Kidney capillary endothelial cell (primary cell): ENCODE results near the gene TPSAB1.

Experiments
- DNase-seq: peaks from one replicate; pipeline ENCODE4 v3.0.0-alpha.2; 2018; ENCODE audit warnings: low spot score

TPSAB1 gene

GRCh38 chr16:1210461-1210860 lies 30.0 kb upstream of the TPSAB1 start:
- no peak for DNase-seq

GRCh38 chr16:1211451-1212268 lies 28.8 kb upstream of the TPSAB1 start:
- no peak for DNase-seq

DNA sequence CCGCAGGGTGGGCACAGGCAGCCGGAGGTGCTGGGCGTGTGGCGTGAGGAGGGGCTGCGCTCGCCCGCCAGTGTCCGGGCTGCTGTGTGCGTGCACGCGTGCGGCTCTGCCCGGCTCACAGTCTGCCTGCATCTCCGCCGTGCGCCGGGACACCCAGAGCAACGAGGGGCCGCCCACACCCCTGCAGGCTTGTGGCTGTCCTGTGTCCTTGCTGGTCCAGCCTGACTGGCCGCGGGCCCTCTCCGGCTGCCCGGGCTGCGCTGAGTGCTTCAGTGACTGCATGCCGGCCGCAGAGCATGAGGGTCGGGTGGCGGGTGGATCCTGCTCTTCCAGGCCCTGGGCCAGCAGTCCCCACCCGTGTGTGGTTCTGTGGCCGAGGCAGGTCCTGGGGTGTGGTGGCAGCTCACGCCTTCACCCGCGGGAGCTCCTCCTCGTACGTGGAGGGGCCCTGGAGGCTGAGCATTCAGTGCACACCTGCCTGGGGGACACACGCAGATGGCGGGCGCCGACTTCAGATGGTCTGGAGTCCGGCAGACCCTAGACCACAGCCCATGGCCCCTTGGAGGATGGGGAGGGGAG lies 27.8 kb upstream of the TPSAB1 start:
- no peak for DNase-seq

DNA sequence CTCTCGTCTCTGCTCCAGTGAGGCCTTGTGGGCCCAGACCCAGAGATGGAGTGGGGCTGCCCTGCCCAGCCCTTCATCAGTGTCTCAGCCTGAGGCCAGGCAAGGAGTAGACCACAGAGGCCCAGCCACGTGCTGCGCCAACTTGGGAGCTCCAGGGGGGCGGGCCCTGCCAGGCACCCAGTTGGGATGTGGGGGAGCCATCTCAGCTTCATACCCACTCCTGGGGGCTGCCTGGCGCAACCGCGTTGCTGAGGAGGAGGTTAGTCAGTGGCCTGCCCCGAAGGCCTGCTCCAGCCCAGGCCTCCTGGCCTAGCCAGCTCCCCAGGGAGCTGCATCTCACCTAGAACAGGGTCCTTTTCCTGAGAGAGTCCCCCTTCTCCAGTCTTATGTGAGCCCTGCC lies 27.3 kb upstream of the TPSAB1 start:
- DNase-seq, result no peak

- DNase-seq, result no peak
Observed at GRCh38 chr16:1213796-1214372, 26.6 kb upstream of the TPSAB1 start.

DNA sequence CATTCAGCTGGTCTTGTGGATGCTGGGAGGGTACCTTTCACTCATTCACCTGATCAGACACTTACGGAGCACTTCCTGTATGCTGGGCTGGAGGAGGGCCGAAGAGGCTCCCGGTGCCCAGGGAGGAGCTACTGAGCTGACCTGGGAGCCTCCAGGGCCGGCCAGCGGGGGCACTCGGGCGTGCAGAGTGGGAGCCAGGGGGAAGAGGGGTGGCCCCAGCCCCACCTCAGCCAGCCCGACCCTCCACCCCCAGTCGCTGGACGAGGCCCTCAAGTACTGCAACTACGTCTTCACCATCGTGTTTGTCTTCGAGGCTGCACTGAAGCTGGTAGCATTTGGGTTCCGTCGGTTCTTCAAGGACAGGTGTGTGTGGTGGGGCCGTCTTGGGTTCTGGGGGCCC lies 25.8 kb upstream of the TPSAB1 start:
- DNase-seq, result no peak

- no peak for DNase-seq
Observed at GRCh38 chr16:1215574-1216295, 24.8 kb upstream of the TPSAB1 start.

- no peak for DNase-seq
Observed at GRCh38 chr16:1216296-1216619, 24.2 kb upstream of the TPSAB1 start.

DNA sequence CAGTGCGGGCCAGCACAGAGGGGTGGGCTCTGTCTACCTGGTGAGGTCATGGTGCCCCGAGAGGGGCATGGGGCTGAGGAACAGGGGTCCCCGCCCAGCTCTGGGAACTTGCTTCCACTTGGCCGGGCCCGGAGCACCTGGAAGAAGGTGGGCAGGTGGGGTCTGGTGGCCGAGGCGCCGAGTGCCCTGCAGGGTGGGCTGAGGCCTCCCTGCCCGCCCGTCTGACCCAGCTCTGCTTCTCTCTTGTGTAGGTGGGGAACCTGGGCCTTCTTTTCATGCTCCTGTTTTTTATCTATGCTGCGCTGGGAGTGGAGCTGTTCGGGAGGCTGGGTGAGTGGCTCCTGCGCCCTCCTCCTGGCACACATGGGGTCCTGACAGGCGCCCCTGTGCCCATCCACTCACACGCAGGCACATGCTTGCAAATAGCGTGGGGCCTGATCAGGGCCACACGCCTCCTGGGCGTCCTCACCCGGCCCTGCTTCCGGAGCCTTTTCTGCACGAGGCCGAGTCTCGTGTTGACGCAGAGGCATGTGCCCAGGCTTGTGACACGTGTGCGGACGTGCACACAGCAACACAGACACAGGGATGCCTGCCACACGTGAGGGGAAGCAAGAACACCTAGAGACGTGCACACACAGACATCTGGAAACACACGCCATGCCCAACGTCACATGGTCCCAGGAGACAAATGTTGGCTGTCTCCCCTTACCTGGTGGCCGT lies 23.7 kb upstream of the TPSAB1 start:
- no peak for DNase-seq

DNA sequence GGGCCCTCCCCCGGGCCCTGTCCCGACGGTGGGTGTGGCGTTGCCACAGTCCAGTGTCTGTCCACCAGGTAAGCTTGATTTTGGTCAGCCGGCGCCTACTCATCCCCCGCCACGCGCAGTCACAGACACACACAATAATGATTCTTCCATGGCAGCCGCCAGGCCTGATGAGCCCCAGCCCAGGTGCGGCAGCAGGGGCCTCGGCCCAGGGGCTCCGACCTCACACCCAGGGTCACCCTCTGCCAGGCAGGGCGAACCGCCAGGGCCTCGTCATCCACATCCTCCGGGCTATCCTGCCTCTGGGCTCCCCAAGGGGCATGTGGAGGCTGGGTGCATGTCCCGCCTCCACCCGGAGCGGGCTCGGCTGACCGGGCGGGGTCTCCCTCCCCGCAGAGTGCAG lies 23.0 kb upstream of the TPSAB1 start:
- no peak for DNase-seq

- no peak for DNase-seq
Observed at GRCh38 chr16:1218061-1218929, 22.2 kb upstream of the TPSAB1 start.

- DNase-seq, result no peak
Observed at GRCh38 chr16:1218930-1219611, 21.4 kb upstream of the TPSAB1 start.

DNA sequence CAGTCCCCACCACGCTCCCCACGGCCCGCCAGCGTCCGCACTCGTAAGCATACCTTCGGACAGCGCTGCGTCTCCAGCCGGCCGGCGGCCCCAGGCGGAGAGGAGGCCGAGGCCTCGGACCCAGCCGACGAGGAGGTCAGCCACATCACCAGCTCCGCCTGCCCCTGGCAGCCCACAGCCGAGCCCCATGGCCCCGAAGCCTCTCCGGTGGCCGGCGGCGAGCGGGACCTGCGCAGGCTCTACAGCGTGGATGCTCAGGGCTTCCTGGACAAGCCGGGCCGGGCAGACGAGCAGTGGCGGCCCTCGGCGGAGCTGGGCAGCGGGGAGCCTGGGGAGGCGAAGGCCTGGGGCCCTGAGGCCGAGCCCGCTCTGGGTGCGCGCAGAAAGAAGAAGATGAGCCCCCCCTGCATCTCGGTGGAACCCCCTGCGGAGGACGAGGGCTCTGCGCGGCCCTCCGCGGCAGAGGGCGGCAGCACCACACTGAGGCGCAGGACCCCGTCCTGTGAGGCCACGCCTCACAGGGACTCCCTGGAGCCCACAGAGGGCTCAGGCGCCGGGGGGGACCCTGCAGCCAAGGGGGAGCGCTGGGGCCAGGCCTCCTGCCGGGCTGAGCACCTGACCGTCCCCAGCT lies 20.3 kb upstream of the TPSAB1 start:
- no peak for DNase-seq

- no peak for DNase-seq
Observed at GRCh38 chr16:1220841-1221627, 19.5 kb upstream of the TPSAB1 start.

DNA sequence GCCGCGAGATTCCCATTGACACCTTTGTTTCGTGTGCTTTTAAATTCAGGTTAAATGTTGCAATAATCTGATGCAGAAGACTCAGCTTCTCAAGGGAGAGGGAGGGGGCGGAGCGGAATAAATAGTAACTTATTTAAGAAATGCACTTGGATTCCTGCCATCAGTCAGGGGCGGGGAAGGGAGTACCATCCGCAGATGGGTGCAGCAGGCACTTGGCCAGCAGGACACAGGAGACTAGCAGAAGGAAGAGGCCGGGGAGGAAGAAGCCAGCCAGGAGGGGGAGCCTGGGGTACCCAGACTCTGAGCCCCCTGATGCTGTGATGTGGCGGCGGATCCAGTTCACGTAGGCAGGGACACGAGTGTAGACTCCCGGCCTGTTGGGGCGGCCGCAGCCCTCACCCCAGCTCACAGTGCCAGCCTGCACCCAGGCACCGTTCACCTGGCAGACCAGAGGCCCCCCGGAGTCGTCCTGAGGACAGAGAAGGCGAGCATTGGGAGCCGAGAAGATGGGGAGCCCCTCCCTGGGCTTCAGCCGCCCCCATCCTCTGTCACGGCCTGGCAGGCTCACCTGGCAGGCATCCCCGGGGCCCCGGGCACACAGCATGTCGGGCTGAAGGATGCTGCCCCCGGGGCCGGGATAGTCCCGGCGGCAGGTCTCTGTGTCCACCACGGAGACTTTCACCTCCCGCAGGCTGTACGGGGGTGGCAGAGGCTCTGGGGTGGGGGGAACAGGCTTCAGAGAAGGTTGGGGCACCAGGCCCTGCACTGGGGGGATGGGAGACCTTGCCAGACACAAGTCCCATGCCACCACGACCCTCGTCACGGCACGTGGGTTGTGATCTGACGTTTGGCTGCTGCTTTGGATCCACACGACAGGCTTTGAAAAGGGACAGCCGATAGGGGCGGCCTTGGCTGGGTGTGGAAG lies 18.6 kb upstream of the TPSAB1 start:
- DNase-seq, result no peak

DNA sequence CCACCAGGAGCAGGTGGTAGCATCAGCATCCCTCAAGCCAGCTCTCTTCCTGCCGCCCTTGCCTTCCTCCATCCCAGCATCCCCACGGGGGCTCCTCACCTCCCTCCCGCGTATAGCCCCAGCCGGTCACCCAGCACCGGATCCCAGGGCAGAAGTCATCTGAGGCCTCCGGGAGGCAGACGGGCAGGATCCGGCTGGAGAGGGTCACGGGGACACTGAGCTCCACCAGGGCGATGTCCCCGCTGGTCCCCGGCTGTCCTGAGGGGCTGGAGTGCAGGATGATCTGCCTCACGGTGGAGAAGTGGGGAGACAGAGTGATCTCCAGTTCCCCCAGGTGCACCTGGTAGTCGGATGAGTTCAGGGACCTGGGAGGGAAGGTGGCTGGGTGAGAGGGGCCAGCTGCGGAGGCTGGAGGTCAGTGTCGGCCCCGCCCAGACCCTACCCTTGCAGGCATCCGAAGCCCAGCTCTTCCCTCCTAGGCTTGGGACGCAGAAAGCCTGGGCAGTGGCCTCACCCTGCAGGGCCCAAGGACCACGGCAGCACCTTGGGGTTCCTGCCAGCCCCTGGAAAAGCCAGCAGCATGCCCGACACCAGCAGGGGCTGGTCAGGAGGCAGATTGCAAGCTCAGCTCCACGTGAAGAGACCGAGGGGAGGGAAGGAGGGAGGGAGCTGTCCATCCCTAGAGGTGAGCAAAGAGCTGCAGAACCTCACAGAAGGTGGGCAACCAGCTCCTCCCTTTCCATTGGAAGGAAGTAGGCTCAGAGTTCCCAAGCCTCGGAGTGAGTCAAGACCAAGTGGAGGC lies 17.8 kb upstream of the TPSAB1 start:
- DNase-seq, result no peak
